Myocyte (in vitro differentiated cells): Measurements from ENCODE around the gene INO80. TPM values are rescaled to one million over a fixed set of nuclear protein-coding genes. Genes with fewer than 3 reads are reported as not detected.
A peak's percentile ranks its signal among the peaks of the same experiment; 100 is the strongest.

ENCODE experiments used
- DNase-seq: peaks from one replicate; pipeline ENCODE4 v3.0.0-alpha.2; 2012; ENCODE audit warnings: low read depth
- total RNA-seq: library from RNA; depleted of rRNA; stranded (reverse); fragments of >200 nt; gene quantifications from 2 replicates; pipeline ENCODE4 v1.2.3, GENCODE V29; 2014

INO80 gene
- total RNA-seq, 1 donor from 2014 or later, result 14.0 TPM

DNA sequence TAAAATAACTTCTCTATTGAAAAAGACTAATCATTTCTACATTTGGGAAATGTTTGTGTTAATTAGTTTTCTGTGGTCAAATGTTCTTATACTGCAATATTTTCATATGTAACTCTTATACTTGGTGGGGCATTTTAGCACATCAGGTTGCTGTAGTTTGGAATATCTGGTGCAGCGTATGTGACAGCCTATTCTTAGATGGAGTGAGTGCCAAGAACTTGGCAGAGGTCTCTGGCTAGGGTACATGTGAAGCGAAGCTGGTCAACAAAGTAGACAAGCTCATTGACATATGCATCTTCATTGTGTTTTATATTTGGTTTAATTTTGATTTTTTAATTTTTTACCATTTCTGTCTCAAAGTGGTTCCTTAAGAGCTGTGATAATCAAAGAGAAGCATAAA lies 109.6 kb downstream of the INO80 start:
- DNase-seq, result no peak

DNA sequence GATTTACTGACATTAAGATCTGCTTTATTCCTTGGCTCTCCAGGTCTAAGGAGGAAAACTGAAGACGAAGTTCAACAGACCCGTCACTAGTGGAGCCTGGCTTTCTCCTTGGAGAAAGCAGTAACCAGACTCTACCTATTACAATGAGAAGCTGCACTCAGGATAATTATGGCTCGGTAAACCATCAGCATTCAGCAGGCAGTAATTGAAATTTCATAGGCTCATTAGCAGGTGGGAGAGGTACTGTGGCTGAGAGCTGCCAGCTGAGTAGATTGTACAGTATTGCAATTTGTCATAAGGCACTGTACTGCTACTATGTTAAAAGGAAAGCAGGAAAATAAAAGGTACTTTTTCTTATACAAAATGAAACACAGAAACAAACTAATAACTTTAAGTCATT lies 111.6 kb downstream of the INO80 start:
- DNase-seq, result no peak

DNA sequence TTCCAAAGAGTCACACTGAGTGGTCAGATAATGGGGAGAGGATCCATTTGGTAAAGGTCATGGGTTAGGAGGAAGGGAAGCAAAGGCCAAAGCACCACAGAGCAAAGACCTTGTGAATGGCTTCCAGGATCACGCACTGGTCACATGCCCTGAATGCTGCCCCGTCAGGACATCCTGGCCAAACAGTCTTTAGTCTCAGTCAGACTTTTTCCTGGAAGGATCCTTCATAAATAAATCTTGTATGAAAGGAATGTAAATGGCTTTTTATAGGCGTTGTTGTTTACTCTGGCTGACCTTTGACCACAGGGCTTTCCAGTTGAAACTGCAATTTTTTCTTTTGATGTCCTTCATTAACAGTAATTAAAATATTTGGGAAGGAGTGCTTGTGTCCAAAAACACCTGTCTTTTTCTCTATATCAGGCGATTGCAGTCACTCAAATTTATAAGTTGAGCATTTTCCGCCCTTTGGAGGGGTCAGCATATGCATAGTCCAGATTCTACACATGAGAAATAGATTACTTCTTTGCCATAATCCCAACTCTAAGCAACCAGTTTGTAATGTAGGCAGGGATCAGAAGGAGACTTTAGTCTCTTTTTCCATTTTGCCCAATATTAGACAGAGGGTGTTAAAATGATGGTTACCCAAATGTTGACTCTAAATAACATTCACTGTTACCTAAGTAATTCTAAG lies 114.4 kb downstream of the INO80 start:
- DNase-seq, result no peak

DNA sequence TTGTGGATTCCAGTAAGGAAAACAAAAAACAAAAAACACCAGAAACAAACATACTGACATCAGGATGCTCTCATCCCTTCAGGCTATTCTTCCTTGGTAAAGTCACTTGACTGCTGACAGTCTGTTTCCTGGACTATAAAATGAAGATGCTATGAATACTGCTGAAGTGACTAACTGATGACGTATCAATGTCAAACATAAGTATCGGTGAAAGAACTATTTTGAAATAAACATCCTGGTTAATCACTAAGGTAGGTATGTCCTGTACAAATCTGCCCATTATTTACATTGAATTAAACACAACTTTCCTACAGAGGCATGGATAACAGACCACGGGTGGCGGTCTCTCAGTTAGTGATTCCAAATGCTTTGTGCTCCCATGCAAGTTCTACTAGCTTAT lies 116.9 kb downstream of the INO80 start:
- no peak for DNase-seq

DNA sequence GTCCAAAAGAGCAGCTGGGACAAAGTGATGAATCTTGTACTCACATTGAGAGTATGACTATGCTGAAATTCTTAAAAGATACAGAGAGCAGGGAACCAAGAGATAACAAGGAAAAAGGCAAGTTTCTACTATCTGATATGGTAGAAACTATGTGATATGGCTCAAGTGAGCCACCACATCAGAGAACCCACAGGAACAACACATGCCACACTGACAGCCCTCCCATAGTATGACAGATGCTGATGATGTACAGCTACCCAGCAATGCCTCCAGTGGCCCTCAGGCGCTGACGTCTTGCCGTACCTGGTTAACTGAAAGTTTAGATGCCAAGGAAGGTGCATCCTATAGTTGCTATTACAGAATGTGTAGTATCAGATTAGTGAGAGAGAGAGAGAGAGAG lies 120.4 kb downstream of the INO80 start:
- DNase-seq, result no peak

DNA sequence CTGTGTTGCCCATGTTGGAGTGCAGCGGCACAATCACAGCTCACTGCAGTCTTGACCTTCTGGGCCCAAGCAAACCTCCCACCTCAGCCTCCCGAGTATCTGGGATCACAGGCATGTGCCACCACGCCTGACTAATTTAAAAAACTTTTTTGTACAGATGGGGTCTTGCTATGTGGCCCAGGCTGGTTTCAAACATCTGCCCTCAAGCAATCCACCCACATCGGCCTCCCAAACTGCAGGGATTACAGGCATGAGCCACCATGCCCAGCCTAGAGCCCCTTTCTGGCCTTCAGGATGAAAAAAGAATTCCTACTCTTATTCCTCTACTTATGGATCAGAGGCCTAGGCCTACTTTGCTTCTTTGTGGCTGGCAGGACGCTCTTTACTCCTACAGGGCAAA lies 123.3 kb downstream of the INO80 start:
- no peak for DNase-seq

DNA sequence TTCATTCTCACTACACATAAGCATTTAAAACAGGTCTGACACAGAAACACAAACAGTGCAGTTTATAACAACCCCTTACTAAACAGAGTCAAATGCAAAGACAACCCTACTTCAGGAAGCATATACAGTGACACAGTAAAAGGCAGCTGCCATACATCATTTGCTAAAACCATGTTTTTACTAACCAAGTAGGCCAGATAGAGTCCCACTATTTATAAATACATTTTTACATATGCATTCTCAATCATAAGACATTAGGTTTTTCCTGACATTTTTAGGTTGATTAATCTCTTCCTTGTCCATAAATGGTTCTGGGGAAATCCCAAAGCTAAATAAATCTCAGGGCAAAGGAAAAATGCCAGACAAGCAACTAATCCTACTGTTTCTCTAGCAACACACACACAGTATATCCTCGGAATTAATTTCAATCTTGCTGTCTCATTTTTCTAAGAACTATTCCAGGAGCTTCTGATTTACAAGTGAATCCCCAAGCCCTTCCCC lies 123.8 kb downstream of the INO80 start:
- no peak for DNase-seq

DNA sequence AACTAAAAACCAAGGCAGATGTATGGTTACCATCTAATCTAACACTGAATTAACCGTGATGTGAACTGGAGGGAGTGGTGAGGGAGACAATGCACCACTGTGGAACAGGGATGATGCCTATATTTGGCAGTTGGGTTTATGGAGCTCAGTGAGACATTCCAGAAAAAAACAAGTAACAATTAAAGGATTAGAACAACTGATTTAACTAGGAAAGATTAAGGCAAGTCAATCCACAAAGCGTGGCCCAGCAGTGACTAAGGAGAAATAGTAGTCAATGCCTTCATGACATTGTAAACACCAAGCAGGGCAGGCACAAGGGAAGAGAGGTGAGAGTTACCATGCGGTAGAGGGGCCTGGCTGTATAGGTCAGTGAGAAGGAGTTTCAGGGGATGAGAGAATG lies 124.7 kb downstream of the INO80 start:
- DNase-seq, result no peak

DNA sequence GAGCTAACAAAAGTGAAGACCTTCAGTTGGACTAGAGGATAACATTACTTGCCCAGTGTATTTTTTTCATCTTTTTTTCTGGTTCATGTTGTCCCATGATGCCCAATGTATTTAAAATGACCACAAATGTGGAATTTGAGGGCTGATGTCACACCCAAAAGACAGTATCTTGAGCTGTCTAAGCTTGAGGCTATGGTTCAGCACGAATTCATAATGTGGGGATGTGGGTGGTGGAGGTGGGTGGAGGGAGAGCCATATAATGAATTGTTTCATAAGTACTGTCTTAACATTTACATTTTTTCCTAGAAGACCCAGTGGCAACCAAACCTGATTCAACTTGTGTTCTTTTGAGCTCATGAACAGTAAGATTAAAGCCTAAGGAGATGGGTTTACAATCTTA lies 125.3 kb downstream of the INO80 start:
- DNase-seq, result no peak

DNA sequence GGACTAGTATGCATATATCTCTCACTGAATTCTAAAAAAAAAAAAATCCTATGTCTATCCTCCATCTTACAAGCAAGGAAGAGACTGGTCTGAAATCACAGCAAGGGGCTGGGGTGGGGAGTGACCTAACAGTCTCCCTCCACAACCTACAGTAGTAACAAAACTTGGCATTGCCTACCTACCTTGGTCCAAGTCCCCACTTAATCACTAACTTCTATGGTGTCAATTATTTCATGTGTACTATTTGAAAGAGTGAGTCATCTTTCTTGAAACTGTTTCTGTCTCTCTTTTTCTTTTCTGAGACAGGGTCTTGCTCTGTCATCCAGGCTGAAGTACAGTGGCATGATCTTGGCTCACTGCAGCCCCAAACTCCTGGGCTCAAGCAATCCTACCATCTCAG lies 126.0 kb downstream of the INO80 start:
- no peak for DNase-seq

DNA sequence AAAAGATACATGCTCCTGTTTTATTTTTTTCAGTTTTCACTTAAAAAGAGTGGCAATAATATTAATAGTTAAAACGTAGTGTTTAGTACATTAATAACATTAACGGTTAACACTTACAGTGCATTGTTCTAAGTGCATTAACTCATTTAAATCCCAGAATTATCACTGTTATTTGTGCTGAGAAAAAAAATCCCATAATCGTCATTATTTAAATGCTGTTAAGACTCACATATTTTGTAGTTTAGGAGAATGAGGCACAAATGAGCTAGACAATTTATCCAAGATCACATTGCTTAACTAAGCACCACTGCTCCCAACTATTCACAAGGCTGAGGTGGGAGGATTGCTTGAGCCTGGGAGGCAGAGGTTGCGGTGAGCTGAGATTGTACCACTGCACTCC lies 127.9 kb downstream of the INO80 start:
- DNase-seq, result no peak

DNA sequence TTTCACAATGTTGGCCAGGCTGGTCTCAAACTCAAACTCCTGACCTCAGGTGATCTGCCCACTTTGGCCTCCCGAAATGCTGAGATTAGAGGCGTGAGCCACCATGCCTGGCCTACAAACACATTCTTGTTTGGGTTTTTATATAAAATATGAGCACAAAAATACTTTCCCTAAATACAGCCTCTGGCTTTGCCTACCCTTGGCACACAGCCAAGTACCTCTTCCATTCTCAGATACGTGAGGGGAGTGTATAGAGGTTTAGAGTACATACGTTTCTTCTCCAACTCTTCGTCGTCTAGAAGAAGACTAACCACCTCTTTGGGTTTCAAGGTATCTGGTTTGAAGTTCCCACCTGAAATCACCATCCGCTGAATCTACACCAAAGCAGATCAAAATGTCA lies 129.3 kb downstream of the INO80 start:
- DNase-seq, result no peak

DNA sequence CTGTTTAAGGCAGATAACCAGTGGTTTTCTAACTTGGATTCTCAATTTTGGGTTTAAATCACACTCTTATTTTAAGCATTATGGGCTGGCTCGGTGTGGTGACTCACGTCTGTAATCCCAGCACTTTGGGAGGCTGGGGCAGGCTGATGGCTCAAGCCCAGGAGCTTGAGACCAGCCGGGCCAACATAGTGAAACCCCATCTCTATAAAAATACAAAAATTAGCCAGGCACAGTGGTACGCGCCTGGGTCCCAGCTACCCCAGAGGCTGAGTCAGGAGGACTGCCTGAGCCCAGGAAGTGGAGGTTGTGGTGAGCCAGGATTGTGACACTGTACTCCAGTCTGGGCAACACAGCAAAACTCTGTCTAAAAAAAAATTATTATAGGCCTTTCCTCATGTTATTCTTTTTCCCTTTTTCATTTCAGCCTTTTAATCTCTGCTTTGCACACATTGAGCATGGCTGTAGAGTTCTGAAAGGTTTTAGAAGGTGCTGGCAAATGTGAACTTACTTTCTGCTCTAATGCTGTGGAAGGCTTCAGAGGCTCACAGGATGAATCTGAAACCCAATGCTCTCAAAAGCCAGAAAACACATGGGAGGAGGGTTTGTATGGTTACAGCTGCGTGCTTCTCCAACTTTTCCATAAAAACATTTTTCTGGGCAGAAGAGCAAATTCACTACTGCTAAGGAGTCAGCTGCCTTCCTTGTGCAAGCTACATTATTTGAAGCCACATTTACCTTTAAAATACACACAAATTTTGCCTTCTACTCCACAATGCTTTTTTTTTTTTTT lies 130.3 kb downstream of the INO80 start:
- DNase-seq, result peak; percentile 69

DNA sequence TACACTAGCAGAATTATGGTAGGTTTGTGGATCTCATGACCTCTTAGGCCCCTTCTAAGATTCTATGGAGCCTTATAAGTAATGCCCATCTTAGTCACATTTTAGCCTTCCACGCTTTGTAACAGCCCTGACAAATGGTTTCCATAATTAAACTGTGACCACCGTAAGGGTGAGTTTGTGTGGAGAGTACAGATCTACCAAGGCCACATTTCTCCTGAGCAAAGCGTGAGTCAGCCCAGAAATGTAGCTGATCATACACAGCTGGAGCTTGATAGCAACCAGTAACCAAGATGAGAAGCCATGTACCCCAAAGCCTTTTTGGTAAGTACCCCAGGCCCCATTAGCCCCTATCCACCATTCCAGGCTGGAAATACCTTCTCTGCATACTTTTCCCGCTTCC lies 131.1 kb downstream of the INO80 start:
- DNase-seq, result peak; percentile 94

DNA sequence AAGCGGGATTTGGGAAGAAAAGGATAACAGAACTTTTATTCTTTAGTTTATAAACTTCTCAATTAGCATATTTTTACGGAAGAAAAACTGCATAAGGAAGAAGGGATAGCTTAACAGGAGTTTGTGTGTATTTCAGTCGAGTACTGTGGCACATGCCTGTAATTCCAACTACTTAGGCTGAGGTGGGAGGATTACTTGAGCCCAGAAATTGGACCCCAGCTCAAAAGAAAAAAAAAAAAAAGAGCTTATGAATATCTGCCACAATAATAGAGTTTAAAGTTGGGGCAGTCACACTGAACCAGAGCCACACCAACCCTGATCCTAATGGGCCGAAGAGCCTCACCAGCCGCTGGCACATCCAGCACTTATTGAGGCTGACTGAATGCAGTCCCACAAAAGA lies 131.7 kb downstream of the INO80 start:
- DNase-seq, result peak; percentile 50

DNA sequence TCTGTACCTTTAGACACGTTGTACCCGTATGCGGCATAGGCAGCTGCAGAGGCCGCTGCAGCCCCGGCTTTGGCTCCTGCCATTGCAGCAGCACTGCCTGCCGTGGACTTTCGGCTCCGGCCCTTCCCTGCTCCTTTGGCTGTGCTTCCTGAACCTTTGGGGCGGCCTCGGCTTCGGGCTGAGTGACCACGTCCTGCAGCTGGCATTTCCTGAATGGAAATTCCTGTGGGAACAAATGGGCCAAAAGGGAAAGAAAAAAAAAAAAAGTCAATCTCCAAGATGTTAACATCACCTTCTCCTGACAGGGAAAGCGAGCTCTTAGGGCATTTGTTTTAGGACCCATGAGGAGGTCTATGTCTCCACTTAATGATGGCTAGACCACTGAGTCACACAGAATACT lies 133.2 kb downstream of the INO80 start:
- DNase-seq, result peak; percentile 87

DNA sequence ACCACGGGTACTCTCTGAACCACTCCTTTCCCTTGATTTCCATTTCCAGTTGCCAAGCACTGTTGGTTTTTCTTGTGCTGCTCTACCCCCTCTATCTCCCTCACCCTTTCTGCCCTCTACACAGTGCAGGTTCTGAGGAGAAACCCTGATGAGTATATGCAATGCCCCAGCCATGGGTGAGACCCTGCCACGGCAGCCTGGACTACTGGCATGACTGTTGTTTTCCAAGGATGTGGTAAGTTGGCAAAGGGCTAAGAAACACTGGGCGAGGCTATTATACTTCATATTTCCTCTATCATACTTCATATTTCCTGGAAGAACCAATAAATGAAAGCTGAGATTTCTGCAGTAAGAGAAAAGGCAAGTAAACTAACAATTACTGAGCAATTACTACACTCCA lies 134.9 kb downstream of the INO80 start:
- DNase-seq, result no peak

DNA sequence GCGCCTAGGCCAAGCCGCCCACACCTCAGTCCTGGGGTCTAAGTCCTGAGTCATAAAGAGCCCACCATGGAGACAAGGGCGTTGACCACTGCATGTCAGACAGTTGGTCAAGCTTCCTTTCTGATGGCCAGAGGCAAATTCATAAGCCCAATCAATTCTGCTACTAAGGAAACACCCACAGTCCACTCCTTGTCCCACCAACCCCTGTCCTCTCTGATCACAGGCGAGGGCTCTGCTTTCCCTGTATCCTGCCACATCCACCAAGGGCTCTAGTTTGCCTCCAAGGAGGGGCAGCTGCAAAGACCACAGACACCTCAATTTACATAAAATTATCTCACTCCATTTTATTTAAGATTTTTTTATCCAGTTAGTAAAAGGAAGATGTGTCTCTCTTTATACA lies 137.5 kb downstream of the INO80 start:
- no peak for DNase-seq

DNA sequence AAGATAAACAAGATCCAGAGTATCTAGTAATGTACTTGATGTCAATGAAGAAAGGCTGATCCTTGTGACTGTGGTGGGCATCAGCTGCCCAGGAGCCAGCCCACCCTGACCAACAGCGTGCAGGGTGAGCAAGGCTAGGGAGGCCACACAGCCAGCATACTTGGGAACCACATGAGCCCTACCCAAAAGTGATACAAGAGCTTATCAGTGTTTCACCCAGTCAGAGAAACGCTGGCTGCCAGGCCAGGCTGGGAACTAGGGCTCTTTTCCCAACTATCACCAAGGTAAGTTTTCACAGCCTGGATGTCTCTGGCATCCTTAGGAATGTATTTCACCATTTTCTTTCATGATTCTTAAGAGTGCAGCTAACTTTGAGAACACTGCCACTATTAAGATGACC lies 137.9 kb downstream of the INO80 start:
- no peak for DNase-seq

DNA sequence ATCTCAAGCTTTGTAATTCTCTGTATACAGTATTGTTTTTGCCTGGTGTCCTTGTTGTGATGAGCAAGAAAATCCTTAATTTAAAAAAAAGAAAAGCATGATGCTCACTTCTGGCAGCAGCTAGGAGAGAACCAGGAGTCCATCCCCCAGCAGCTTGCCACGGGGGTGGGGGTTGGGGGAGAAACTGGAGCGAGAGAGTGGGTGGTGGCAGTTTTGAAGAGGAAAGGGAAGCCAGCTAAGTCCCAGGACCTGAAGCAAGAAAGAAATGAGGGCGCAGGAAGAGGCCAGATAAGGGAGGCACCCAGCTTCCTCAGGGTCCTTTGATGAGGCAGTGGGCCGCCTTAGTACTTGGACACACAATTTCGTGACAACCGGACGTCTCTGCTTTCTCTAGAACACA lies 139.3 kb downstream of the INO80 start:
- DNase-seq, result no peak

DNA sequence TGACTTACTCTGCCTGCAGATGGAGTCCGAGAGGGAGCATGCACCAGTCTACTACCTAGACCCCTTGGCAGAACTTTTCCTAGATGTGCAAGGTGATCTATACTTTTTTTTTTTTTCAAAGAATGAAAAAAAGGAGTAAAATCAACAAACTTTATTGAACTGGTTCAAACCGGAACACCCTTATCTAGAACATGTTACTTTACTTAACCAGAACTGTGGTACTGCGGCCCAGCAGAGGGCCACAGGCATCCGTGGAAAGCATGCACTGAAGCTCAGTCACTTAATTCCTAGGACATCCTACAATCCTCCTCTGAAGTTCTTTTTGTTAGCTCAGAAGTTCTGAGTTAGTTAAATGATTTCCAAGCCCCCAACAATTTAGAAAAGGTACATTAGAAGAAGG lies 141.2 kb downstream of the INO80 start:
- no peak for DNase-seq

DNA sequence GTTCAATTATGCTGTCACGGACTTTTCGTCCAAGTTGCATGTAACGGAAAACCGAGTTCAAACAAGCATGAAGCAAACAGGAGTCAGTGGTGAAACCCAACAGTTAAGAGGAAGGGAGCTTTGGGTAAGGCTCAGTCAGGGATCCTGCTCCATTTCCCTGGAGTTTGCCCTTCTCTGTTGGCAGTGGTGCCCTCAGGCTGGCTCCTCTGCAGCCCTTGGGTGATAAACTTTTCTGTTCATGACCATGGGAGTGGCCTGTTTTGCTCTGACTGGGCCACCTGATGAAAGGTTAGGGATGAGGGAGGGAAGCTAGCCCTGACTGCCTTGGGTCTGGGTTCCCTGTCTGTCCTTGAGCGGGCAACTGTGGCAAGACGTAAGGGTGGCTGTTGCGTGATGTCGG lies 146.7 kb downstream of the INO80 start:
- no peak for DNase-seq
